Keratinocyte (primary cell): ENCODE data around the gene SELENOT. TPM values are rescaled to one million over a fixed set of nuclear protein-coding genes. Genes with fewer than 3 reads are reported as not detected.

ENCODE experiments used
- DNase-seq: peaks from one replicate; pipeline ENCODE4 v3.0.0-alpha.2; 2011; ENCODE audit warnings: low read depth, missing footprints, low spot score
- FAIRE-seq: peaks from 2 replicates; lab custom pipeline; 2011; peaks lifted over from hg19 to GRCh38; lab: Jason Lieb, UNC
- H2AFZ ChIP-seq: 2 replicates; pipeline ENCODE4 v1.6.0; 2012; ENCODE audit warnings: low read length, control low read depth, inconsistent platforms; ENCODE audit not compliant: control insufficient read depth
- H3K27ac ChIP-seq: 2 replicates; pipeline ENCODE4 v1.5.1; 2011; ENCODE audit warnings: low read length; ENCODE audit not compliant: control insufficient read depth, insufficient read depth
- H3K27me3 ChIP-seq: 3 replicates; pipeline ENCODE4 v1.6.0; 2011; ENCODE audit warnings: low read length; ENCODE audit not compliant: control insufficient read depth, insufficient read depth; ENCODE audit errors: extremely low read depth
- H3K36me3 ChIP-seq, 2 experiments: 2 replicates in 1 of 2; 3 replicates in 1 of 2; pipeline ENCODE4 v1.5.1; 2011; ENCODE audit warnings: low read length in 2 of 2, mild to moderate bottlenecking in 1 of 2; ENCODE audit not compliant: control insufficient read depth in 2 of 2, insufficient read depth in 2 of 2; ENCODE audit errors: extremely low read depth in 1 of 2
- H3K4me1 ChIP-seq: 3 replicates; pipeline ENCODE4 v1.5.1; 2011; ENCODE audit warnings: low read length; ENCODE audit not compliant: control insufficient read depth, insufficient read depth; ENCODE audit errors: extremely low read depth
- H3K4me2 ChIP-seq: 3 replicates; pipeline ENCODE4 v1.6.0; 2011; ENCODE audit warnings: low read depth, low read length; ENCODE audit not compliant: control insufficient read depth, insufficient read depth; ENCODE audit errors: extremely low read depth
- H3K4me3 ChIP-seq, 3 experiments: fragments of 200-600 bp in 1 of 3; sonication (generic) in 1 of 3; 2 replicates in 2 of 3; 3 replicates in 1 of 3; pipeline ENCODE4 v1.5.1; 2011 to 2016; ENCODE audit warnings: low read length in 3 of 3, mild to moderate bottlenecking in 3 of 3, control low read depth in 2 of 3, inconsistent platforms in 1 of 3, low read depth in 1 of 3, mixed read lengths in 1 of 3, mixed run types in 1 of 3, moderate library complexity in 1 of 3; ENCODE audit not compliant: control insufficient read depth in 2 of 3, insufficient read depth in 2 of 3; ENCODE audit errors: extremely low read depth in 1 of 3
- H3K79me2 ChIP-seq: 2 replicates; pipeline ENCODE4 v1.6.0; 2012; ENCODE audit warnings: low read length; ENCODE audit not compliant: control insufficient read depth, insufficient read depth
- H3K9ac ChIP-seq: 3 replicates; pipeline ENCODE4 v1.6.0; 2011; ENCODE audit warnings: low read length; ENCODE audit not compliant: control insufficient read depth, insufficient read depth; ENCODE audit errors: extremely low read depth
- H3K9me1 ChIP-seq: 3 replicates; pipeline ENCODE4 v1.6.0; 2011; ENCODE audit warnings: low read length; ENCODE audit not compliant: control insufficient read depth, insufficient read depth; ENCODE audit errors: extremely low read depth
- H3K9me3 ChIP-seq: 2 replicates; pipeline ENCODE4 v1.5.1; 2012; ENCODE audit warnings: low read depth, low read length; ENCODE audit not compliant: control insufficient read depth
- H4K20me1 ChIP-seq: 3 replicates; pipeline ENCODE4 v1.6.0; 2011; ENCODE audit warnings: low read length; ENCODE audit not compliant: control insufficient read depth, insufficient read depth; ENCODE audit errors: extremely low read depth
- CTCF ChIP-seq, 3 experiments: IDR thresholded peaks in 1 of 3; conservative IDR thresholded peaks in 1 of 3; optimal IDR thresholded peaks in 1 of 3; 2 replicates in 2 of 3; 3 replicates in 1 of 3; pipeline versions ENCODE3 to v1.5.1; 2011; ENCODE audit warnings: low read length in 3 of 3, mild to moderate bottlenecking in 3 of 3, moderate library complexity in 2 of 3, control low read depth in 1 of 3, inconsistent platforms in 1 of 3; ENCODE audit not compliant: insufficient read depth in 2 of 3; ENCODE audit errors: extremely low read depth in 1 of 3
- dilution Hi-C: fragments of 300-500 bp; cut with MboI; formaldehyde crosslinking; loops from one replicate; pipeline ENCODE4 v1.7.0; 2020; ENCODE audit warnings: low sequenced_read_pairs; ENCODE audit not compliant: extremely low pct_ligation_motif_present
- polyA plus RNA-seq, 5 experiments: library from polyadenylated mRNA; depleted of rRNA in 3 of 5; stranded (reverse) in 3 of 5; stranded (forward) in 1 of 5; unstranded in 1 of 5; fragments of >200 nt; gene quantifications; 1 replicate in 1 of 5; 2 replicates in 3 of 5; 3 replicates in 1 of 5; pipeline versions ENCODE4 v1.2.1 to v1.2.3, GENCODE V29; 2011 to 2012; ENCODE audit warnings: missing spikeins in 2 of 5, low read depth in 1 of 5, low replicate concordance in 1 of 5

Gene SELENOT
- polyA plus RNA-seq, 1 donor (not counting 4 experiments of a cell fraction or from before 2014, with no cell fraction given) = 597 TPM

GRCh38 chr3:150666167-150666566 lies 63.0 kb downstream of the SELENOT start:
- DNase-seq (no peak), FAIRE-seq (no peak)
- Histone ChIP-seq H3K36me3 (no peaks in the 10 kb centered on the region), H3K9ac (no peak overlapping the region), H3K27me3 (no peaks in the 10 kb centered on the region), H3K9me3 (no peaks in the 10 kb centered on the region), H3K9me1 (no peaks in the 10 kb centered on the region), H3K4me3 (no peak overlapping the region), H3K79me2 (no peaks in the 10 kb centered on the region), H3K27ac (no peak overlapping the region), H3K4me1 (no peaks in the 10 kb centered on the region), H4K20me1 (no peaks in the 10 kb centered on the region), H2AFZ (no peak overlapping the region), H3K4me2 (no peak overlapping the region)
- no peak for TF ChIP-seq CTCF (optimal IDR thresholded peaks at IDR 0.05 in 1 of 3, IDR thresholded peaks at IDR 0.05 in 1 of 3, conservative IDR thresholded peaks at IDR 0.05 in 1 of 3; ENCODE audit: extremely low read depth in 1 of 3, insufficient read depth in 2 of 3, low read length in 3 of 3)
- dilution Hi-C loops = no loop called here

GRCh38 chr3:150673966-150674365 lies 70.8 kb downstream of the SELENOT start:
- no peak overlapping the region for H3K4me2 ChIP-seq
- no peaks in the 10 kb centered on the region for H3K9me3 ChIP-seq
- no peaks in the 10 kb centered on the region for H3K36me3 ChIP-seq
- no peaks in the 10 kb centered on the region for H3K9me1 ChIP-seq
- no peak overlapping the region for H3K27ac ChIP-seq
- H3K4me1 ChIP-seq = no peaks in the 10 kb centered on the region
- no peaks in the 10 kb centered on the region for H4K20me1 ChIP-seq
- no peak overlapping the region for H2AFZ ChIP-seq
- DNase-seq = no peak
- no peak for TF ChIP-seq CTCF (optimal IDR thresholded peaks at IDR 0.05 in 1 of 3, IDR thresholded peaks at IDR 0.05 in 1 of 3, conservative IDR thresholded peaks at IDR 0.05 in 1 of 3; ENCODE audit: extremely low read depth in 1 of 3, insufficient read depth in 2 of 3, low read length in 3 of 3)
- dilution Hi-C loops = no loop called here
- no peaks in the 10 kb centered on the region for H3K79me2 ChIP-seq
- FAIRE-seq = no peak
- no peak overlapping the region for H3K9ac ChIP-seq
- H3K27me3 ChIP-seq = no peaks in the 10 kb centered on the region
- H3K4me3 ChIP-seq = no peak overlapping the region
